Measurements from ENCODE around the gene ZNF304. TPM values are rescaled to one million over a fixed set of nuclear protein-coding genes. Genes with fewer than 3 reads are reported as not detected.

ZNF304 gene
- total and polyA plus RNA-seq, 9 of the 15 experiments (the other 6 are each of a cell fraction or from before 2014, with no cell fraction given), result 0.82 to 5.5 (median 3.6) TPM

GRCh38 chr19:57350877-57351805 is at the start of gene ZNF304 (continued):
- TF ChIP-seq HNRNPK (IDR thresholded peaks at IDR 0.05; ENCODE audit: low read depth, low read length, poor library complexity, severe bottlenecking) (no peak), NFE2 (IDR thresholded peaks at IDR 0.05; ENCODE audit: low read depth) (0 out of 2 replicates have a peak, but pooled peaks have one; percentile 38), ZNF431 (CRISPR knock-in tag; IDR thresholded peaks at IDR 0.05) (no peak), GABPB2 (CRISPR knock-in tag; conservative IDR thresholded peaks at IDR 0.05) (no peak), MNT (conservative IDR thresholded peaks at IDR 0.05) (peak; percentile 66 to 82), HMG20B (CRISPR knock-in tag; IDR thresholded peaks at IDR 0.05) (no peak), BDP1 (IDR thresholded peaks at IDR 0.05; ENCODE audit: insufficient read depth, insufficient read length) (no peak), RBM25 (IDR thresholded peaks at IDR 0.05; ENCODE audit: low read depth, low read length, severe bottlenecking) (no peak), XRCC5 (IDR thresholded peaks at IDR 0.05; ENCODE audit: low read depth, low read length) (no peak), EP400 (IDR thresholded peaks at IDR 0.05) (peak; percentile 15; the same call in 1 of the 2 replicates), SUPT5H (IDR thresholded peaks at IDR 0.05) (peak; percentile 67), ZNF707 (CRISPR knock-in tag; conservative IDR thresholded peaks at IDR 0.05) (no peak), MEIS2 (IDR thresholded peaks at IDR 0.05; ENCODE audit: partially characterized antibody) (no peak), ZNF23 (CRISPR knock-in tag; IDR thresholded peaks at IDR 0.05) (no peak), ZNF165 (CRISPR knock-in tag; IDR thresholded peaks at IDR 0.05; ENCODE audit: borderline replicate concordance) (no peak), RBM34 (IDR thresholded peaks at IDR 0.05; ENCODE audit: borderline replicate concordance, insufficient read depth, low read length) (no peak), RNF2 (IDR thresholded peaks at IDR 0.05) (peak; percentile 58), ZSCAN32 (CRISPR knock-in tag; IDR thresholded peaks at IDR 0.05) (no peak), MCM7 (IDR thresholded peaks at IDR 0.05) (no peak), MEF2D (tag; conservative IDR thresholded peaks at IDR 0.05; ENCODE audit: low read depth) (no peak), MAFG (tag; conservative IDR thresholded peaks at IDR 0.05) (no peak)
- TF ChIP-seq, protein P1, sequence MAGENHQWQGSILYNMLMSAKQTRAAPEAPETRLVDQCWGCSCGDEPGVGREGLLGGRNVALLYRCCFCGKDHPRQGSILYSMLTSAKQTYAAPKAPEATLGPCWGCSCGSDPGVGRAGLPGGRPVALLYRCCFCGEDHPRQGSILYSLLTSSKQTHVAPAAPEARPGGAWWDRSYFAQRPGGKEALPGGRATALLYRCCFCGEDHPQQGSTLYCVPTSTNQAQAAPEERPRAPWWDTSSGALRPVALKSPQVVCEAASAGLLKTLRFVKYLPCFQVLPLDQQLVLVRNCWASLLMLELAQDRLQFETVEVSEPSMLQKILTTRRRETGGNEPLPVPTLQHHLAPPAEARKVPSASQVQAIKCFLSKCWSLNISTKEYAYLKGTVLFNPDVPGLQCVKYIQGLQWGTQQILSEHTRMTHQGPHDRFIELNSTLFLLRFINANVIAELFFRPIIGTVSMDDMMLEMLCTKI (IDR thresholded peaks at IDR 0.05; ENCODE audit: partially characterized antibody), result no peak
- TF ChIP-seq, protein P2, sequence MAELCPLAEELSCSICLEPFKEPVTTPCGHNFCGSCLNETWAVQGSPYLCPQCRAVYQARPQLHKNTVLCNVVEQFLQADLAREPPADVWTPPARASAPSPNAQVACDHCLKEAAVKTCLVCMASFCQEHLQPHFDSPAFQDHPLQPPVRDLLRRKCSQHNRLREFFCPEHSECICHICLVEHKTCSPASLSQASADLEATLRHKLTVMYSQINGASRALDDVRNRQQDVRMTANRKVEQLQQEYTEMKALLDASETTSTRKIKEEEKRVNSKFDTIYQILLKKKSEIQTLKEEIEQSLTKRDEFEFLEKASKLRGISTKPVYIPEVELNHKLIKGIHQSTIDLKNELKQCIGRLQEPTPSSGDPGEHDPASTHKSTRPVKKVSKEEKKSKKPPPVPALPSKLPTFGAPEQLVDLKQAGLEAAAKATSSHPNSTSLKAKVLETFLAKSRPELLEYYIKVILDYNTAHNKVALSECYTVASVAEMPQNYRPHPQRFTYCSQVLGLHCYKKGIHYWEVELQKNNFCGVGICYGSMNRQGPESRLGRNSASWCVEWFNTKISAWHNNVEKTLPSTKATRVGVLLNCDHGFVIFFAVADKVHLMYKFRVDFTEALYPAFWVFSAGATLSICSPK (IDR thresholded peaks at IDR 0.05; ENCODE audit: borderline replicate concordance), result no peak
- TF ChIP-seq, protein P3, sequence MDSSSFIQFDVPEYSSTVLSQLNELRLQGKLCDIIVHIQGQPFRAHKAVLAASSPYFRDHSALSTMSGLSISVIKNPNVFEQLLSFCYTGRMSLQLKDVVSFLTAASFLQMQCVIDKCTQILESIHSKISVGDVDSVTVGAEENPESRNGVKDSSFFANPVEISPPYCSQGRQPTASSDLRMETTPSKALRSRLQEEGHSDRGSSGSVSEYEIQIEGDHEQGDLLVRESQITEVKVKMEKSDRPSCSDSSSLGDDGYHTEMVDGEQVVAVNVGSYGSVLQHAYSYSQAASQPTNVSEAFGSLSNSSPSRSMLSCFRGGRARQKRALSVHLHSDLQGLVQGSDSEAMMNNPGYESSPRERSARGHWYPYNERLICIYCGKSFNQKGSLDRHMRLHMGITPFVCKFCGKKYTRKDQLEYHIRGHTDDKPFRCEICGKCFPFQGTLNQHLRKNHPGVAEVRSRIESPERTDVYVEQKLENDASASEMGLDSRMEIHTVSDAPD (CRISPR knock-in tag; IDR thresholded peaks at IDR 0.05), result no peak
